Adipocyte (in vitro differentiated cells): Measurements from ENCODE around the gene ARGLU1.

ENCODE experiments used
- DNase-seq: peaks from one replicate; pipeline ENCODE4 v3.0.0-alpha.2; 2015; ENCODE audit warnings: low read depth
- H3K27me3 ChIP-seq: replicated peaks from 2 replicates; pipeline ENCODE4 v1.7.0; 2013; ENCODE audit warnings: mild to moderate bottlenecking, low read length, moderate library complexity; ENCODE audit not compliant: control insufficient read depth, insufficient read depth
- H3K36me3 ChIP-seq: 2 replicates; pipeline ENCODE4 v1.7.0; 2013; ENCODE audit warnings: low read length, mild to moderate bottlenecking, moderate library complexity; ENCODE audit not compliant: control insufficient read depth, insufficient read depth, severe bottlenecking
- H3K4me1 ChIP-seq: 2 replicates; pipeline ENCODE4 v1.7.0; 2013; ENCODE audit warnings: mild to moderate bottlenecking, low read length, moderate library complexity; ENCODE audit not compliant: control insufficient read depth, insufficient read depth
- H3K4me3 ChIP-seq: 2 replicates; pipeline ENCODE4 v1.7.0; 2013; ENCODE audit warnings: mild to moderate bottlenecking, low read length, moderate library complexity
- H3K9ac ChIP-seq: 2 replicates; pipeline ENCODE4 v1.7.0; 2013; ENCODE audit warnings: mild to moderate bottlenecking, low read length, moderate library complexity
- H3K9me3 ChIP-seq: 2 replicates; pipeline ENCODE4 v1.7.0; 2013; ENCODE audit warnings: mild to moderate bottlenecking, low read length, moderate library complexity; ENCODE audit not compliant: control insufficient read depth

Gene ARGLU1

GRCh38 chr13:106599875-106600797 is 32.2 kb upstream of the ARGLU1 start:
- Histone ChIP-seq H3K4me1 (peaks cover 33% of the 10 kb centered on the region), H3K27me3 (no peaks in the 10 kb centered on the region), H3K9ac (no peak overlapping the region), H3K9me3 (no peaks in the 10 kb centered on the region), H3K36me3 (no peaks in the 10 kb centered on the region), H3K4me3 (no peak overlapping the region)
- DNase-seq: peak; percentile 71

GRCh38 chr13:106597749-106598395 is 29.9 kb upstream of the ARGLU1 start:
- Histone ChIP-seq H3K4me3 (no peak overlapping the region), H3K9me3 (no peaks in the 10 kb centered on the region), H3K4me1 (peaks cover 33% of the 10 kb centered on the region), H3K27me3 (no peaks in the 10 kb centered on the region), H3K9ac (no peak overlapping the region), H3K36me3 (no peaks in the 10 kb centered on the region)
- no peak for DNase-seq

- Histone ChIP-seq H3K27me3 (no peaks in the 10 kb centered on the region), H3K9ac (peak overlapping the region; percentile 53), H3K4me1 (peaks cover 33% of the 10 kb centered on the region), H3K4me3 (peak overlapping the region; percentile 14), H3K36me3 (no peaks in the 10 kb centered on the region), H3K9me3 (no peaks in the 10 kb centered on the region)
- DNase-seq: peak; percentile 3
Measured at GRCh38 chr13:106597186-106597585, 29.2 kb upstream of the ARGLU1 start.

- Histone ChIP-seq H3K9me3 (no peaks in the 10 kb centered on the region), H3K4me3 (no peak overlapping the region), H3K4me1 (peaks cover 33% of the 10 kb centered on the region), H3K9ac (no peak overlapping the region), H3K36me3 (no peaks in the 10 kb centered on the region), H3K27me3 (no peaks in the 10 kb centered on the region)
- no peak for DNase-seq
Measured at GRCh38 chr13:106596275-106596937, 28.5 kb upstream of the ARGLU1 start.

GRCh38 chr13:106595625-106596024 is 27.7 kb upstream of the ARGLU1 start:
- no peak for DNase-seq
- no peaks in the 10 kb centered on the region for H3K36me3 ChIP-seq
- H3K4me1 ChIP-seq: peaks cover 31% of the 10 kb centered on the region
- H3K4me3 ChIP-seq: no peak overlapping the region
- no peaks in the 10 kb centered on the region for H3K9me3 ChIP-seq
- H3K27me3 ChIP-seq: no peaks in the 10 kb centered on the region
- H3K9ac ChIP-seq: no peak overlapping the region

- DNase-seq: no peak
- no peak overlapping the region for H3K9ac ChIP-seq
- no peak overlapping the region for H3K4me3 ChIP-seq
- no peaks in the 10 kb centered on the region for H3K36me3 ChIP-seq
- peaks cover 25% of the 10 kb centered on the region for H3K4me1 ChIP-seq
- H3K9me3 ChIP-seq: no peaks in the 10 kb centered on the region
- no peaks in the 10 kb centered on the region for H3K27me3 ChIP-seq
Measured at GRCh38 chr13:106594980-106595379, 27.0 kb upstream of the ARGLU1 start.

GRCh38 chr13:106593132-106593531 is 25.2 kb upstream of the ARGLU1 start:
- Histone ChIP-seq H3K4me1 (peaks cover 22% of the 10 kb centered on the region), H3K27me3 (no peaks in the 10 kb centered on the region), H3K4me3 (no peak overlapping the region), H3K9me3 (no peaks in the 10 kb centered on the region), H3K36me3 (no peaks in the 10 kb centered on the region), H3K9ac (no peak overlapping the region)
- no peak for DNase-seq

GRCh38 chr13:106591299-106591698 is 23.4 kb upstream of the ARGLU1 start:
- no peak overlapping the region for H3K9ac ChIP-seq
- H3K36me3 ChIP-seq: no peaks in the 10 kb centered on the region
- H3K4me3 ChIP-seq: no peak overlapping the region
- H3K27me3 ChIP-seq: no peaks in the 10 kb centered on the region
- peaks cover 10% of the 10 kb centered on the region for H3K4me1 ChIP-seq
- no peaks in the 10 kb centered on the region for H3K9me3 ChIP-seq
- DNase-seq: no peak

GRCh38 chr13:106589716-106590115 is 21.8 kb upstream of the ARGLU1 start:
- Histone ChIP-seq H3K9ac (no peak overlapping the region), H3K27me3 (no peaks in the 10 kb centered on the region), H3K36me3 (no peaks in the 10 kb centered on the region), H3K4me3 (no peak overlapping the region), H3K9me3 (peaks cover 5% of the 10 kb centered on the region), H3K4me1 (no peaks in the 10 kb centered on the region)
- DNase-seq: no peak

GRCh38 chr13:106588367-106588766 is 20.4 kb upstream of the ARGLU1 start:
- DNase-seq: no peak
- H3K9me3 ChIP-seq: peaks cover 5% of the 10 kb centered on the region
- no peaks in the 10 kb centered on the region for H3K36me3 ChIP-seq
- no peaks in the 10 kb centered on the region for H3K4me1 ChIP-seq
- H3K4me3 ChIP-seq: no peak overlapping the region
- H3K9ac ChIP-seq: no peak overlapping the region
- H3K27me3 ChIP-seq: no peaks in the 10 kb centered on the region

GRCh38 chr13:106587787-106588186 is 19.9 kb upstream of the ARGLU1 start:
- H3K9ac ChIP-seq: no peak overlapping the region
- no peaks in the 10 kb centered on the region for H3K27me3 ChIP-seq
- no peaks in the 10 kb centered on the region for H3K4me1 ChIP-seq
- no peaks in the 10 kb centered on the region for H3K36me3 ChIP-seq
- H3K4me3 ChIP-seq: no peak overlapping the region
- no peak for DNase-seq
- H3K9me3 ChIP-seq: peaks cover 5% of the 10 kb centered on the region
